ENCODE measurements around the gene TAX1BP1.
"Not testable (repeated sequence)": the region's sequence is repeated elsewhere in the genome, so short reads cannot be mapped to it uniquely, and the experiment has no call there.

TAX1BP1 gene

GRCh38 chr7:27739301-27739908 lies 557 bp upstream of the TAX1BP1 start:
- H3K27ac ChIP-seq (ENCODE audit: low read depth, low read length, severe bottlenecking), result peak overlapping the region; percentile 89
- no peaks in the 10 kb centered on the region for H3K9me3 ChIP-seq (ENCODE audit: control insufficient read depth, low read length)
- peak overlapping the region; percentile 98 for H3K4me3 ChIP-seq (ENCODE audit: extremely low read depth, insufficient read depth, low read length, poor library complexity, severe bottlenecking)
- H3K36me3 ChIP-seq (ENCODE audit: control insufficient read depth, insufficient read depth, low read length), result no peaks in the 10 kb centered on the region
- H3K4me1 ChIP-seq (ENCODE audit: control insufficient read depth, insufficient read depth, low read length, poor library complexity, severe bottlenecking), result peaks cover 5% of the 10 kb centered on the region
- WGBS, 2 experiments (ENCODE audit: insufficient coverage in 2 of 2), result 7 to 15% methylated on average over 8 to 12 of the region's 17 CpGs

DNA sequence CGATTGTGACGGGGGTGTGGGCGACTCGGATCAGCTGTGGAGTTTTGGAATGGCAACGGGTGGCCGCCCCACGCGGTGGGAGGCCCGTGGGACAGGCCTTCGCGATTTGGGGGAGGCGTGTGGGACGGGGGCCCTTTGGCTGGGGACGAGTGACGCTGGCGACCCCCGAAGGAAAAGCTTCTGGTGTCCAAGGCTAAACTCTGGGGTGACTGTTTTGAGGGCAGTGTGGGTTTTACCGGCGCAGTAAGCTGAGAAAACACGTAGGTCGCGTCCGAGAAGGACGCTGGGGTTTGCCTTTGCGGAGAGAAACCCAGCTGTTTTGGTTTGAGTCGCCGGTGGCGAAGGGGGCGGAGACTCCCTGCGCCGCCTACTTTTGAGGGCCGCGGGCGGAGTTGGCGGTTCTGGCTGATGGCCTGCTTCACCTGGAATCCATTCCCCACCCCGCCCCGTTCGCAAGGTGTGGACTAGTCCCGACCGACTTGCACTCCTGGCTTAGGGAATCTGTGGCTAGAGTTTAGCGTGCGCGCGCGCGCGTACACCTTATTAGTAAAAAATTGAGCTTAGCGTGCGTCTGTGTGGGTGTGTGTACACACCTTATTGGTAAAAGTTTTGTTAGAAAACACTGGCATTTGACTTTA lies 606 bp downstream of the TAX1BP1 start:
- 0% methylated on average over 25 to 42 of the region's 49 CpGs for WGBS, 2 experiments (ENCODE audit: insufficient coverage in 2 of 2)

DNA sequence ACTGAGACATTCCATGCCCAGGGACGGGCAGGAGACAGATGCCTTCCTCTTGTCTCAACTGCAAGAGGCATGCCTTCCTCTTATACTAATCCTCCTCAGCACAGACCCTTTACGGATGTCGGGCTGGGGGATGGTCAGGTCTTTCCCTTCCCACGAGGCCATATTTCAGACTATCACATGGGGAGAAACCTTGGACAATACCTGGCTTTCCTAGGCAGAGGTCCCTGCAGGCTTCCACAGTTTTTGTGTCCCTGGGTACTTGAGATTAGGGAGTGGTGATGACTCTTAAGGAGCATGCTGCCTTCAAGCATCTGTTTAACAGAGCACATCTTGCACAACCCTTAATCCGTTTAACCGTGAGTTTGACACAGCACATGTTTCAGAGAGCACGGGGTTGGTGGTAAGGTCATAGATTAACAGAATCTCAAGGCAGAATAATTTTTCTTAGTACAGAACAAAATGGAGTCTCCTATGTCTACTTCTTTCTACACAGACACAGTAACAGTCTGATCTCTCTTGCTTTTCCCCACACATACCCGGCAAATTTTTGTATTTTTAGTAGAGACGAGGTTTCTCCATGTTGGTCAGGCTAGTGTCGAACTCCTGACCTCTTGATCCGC lies 2.2 kb downstream of the TAX1BP1 start:
- H3K36me3 ChIP-seq (ENCODE audit: control insufficient read depth, insufficient read depth, low read length); H3K4me3 ChIP-seq (ENCODE audit: extremely low read depth, insufficient read depth, low read length, poor library complexity, severe bottlenecking); H3K4me1 ChIP-seq (ENCODE audit: control insufficient read depth, insufficient read depth, low read length, poor library complexity, severe bottlenecking); H3K27ac ChIP-seq (ENCODE audit: low read depth, low read length, severe bottlenecking); H3K9me3 ChIP-seq (ENCODE audit: control insufficient read depth, low read length): not testable (repeated sequence)
- 92% methylated on average over 3 to 4 of the region's 11 CpGs for WGBS, 2 experiments (ENCODE audit: insufficient coverage in 2 of 2)

More for the DNA sequence above, 606 bp downstream of the TAX1BP1 start:
- H3K4me1 ChIP-seq (ENCODE audit: control insufficient read depth, insufficient read depth, low read length, poor library complexity, severe bottlenecking), result peaks cover 9% of the 10 kb centered on the region
- peak overlapping the region; percentile 89 for H3K27ac ChIP-seq (ENCODE audit: low read depth, low read length, severe bottlenecking)
- H3K4me3 ChIP-seq (ENCODE audit: extremely low read depth, insufficient read depth, low read length, poor library complexity, severe bottlenecking), result peak overlapping the region; percentile 98
- H3K36me3 ChIP-seq (ENCODE audit: control insufficient read depth, insufficient read depth, low read length), result no peaks in the 10 kb centered on the region
- no peaks in the 10 kb centered on the region for H3K9me3 ChIP-seq (ENCODE audit: control insufficient read depth, low read length)

DNA sequence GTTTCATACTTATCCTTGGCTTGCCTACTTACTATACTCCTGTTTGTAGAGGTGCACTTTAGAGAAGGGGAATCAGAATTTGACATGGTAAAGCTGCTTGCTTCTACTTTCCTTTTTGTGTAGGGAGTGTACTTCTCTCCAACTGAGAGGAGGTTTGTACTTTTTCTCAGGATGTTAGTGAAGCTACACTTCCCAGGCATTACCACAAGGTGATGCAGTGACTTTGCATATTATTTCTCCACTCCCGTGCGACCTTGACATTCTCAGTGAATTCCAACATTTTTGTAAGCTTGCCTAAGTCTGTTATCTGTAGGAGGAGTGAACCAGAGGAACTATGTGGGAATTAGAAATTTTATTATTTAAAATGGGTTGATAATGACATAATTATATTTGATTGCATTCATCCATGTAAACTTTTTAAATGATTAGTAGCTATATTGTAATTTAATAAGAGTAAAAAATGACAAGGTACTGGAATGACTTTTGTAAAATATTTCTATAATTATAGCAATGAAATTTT lies 5.2 kb downstream of the TAX1BP1 start:
- peaks cover 9% of the 10 kb centered on the region for H3K4me1 ChIP-seq (ENCODE audit: control insufficient read depth, insufficient read depth, low read length, poor library complexity, severe bottlenecking)
- peaks cover 19% of the 10 kb centered on the region for H3K36me3 ChIP-seq (ENCODE audit: control insufficient read depth, insufficient read depth, low read length)
- H3K4me3 ChIP-seq (ENCODE audit: extremely low read depth, insufficient read depth, low read length, poor library complexity, severe bottlenecking), result no peak overlapping the region
- H3K9me3 ChIP-seq (ENCODE audit: control insufficient read depth, low read length), result no peaks in the 10 kb centered on the region
- WGBS, 2 experiments (ENCODE audit: insufficient coverage in 2 of 2), result no CpG with 5 or more reads among the region's 2 CpGs
- peak overlapping the region; percentile 85 for H3K27ac ChIP-seq (ENCODE audit: low read depth, low read length, severe bottlenecking)

- H3K4me1 ChIP-seq (ENCODE audit: control insufficient read depth, insufficient read depth, low read length, poor library complexity, severe bottlenecking), result peaks cover 5% of the 10 kb centered on the region
- H3K36me3 ChIP-seq (ENCODE audit: control insufficient read depth, insufficient read depth, low read length), result peaks cover 28% of the 10 kb centered on the region
- no peaks in the 10 kb centered on the region for H3K9me3 ChIP-seq (ENCODE audit: control insufficient read depth, low read length)
- H3K4me3 ChIP-seq (ENCODE audit: extremely low read depth, insufficient read depth, low read length, poor library complexity, severe bottlenecking), result no peak overlapping the region
- no peak overlapping the region for H3K27ac ChIP-seq (ENCODE audit: low read depth, low read length, severe bottlenecking)
These were observed 6.5 kb downstream of the TAX1BP1 start for GRCh38 chr7:27746486-27746885.

- H3K36me3 ChIP-seq (ENCODE audit: control insufficient read depth, insufficient read depth, low read length), result peaks cover 28% of the 10 kb centered on the region
- WGBS, 2 experiments (ENCODE audit: insufficient coverage in 2 of 2), result 100% methylated on average over 1 of the region's 1 CpG
- no peak overlapping the region for H3K27ac ChIP-seq (ENCODE audit: low read depth, low read length, severe bottlenecking)
- peaks cover 4% of the 10 kb centered on the region for H3K4me1 ChIP-seq (ENCODE audit: control insufficient read depth, insufficient read depth, low read length, poor library complexity, severe bottlenecking)
- H3K4me3 ChIP-seq (ENCODE audit: extremely low read depth, insufficient read depth, low read length, poor library complexity, severe bottlenecking), result no peak overlapping the region
- no peaks in the 10 kb centered on the region for H3K9me3 ChIP-seq (ENCODE audit: control insufficient read depth, low read length)
These were observed 7.0 kb downstream of the TAX1BP1 start for GRCh38 chr7:27746978-27747377.

DNA sequence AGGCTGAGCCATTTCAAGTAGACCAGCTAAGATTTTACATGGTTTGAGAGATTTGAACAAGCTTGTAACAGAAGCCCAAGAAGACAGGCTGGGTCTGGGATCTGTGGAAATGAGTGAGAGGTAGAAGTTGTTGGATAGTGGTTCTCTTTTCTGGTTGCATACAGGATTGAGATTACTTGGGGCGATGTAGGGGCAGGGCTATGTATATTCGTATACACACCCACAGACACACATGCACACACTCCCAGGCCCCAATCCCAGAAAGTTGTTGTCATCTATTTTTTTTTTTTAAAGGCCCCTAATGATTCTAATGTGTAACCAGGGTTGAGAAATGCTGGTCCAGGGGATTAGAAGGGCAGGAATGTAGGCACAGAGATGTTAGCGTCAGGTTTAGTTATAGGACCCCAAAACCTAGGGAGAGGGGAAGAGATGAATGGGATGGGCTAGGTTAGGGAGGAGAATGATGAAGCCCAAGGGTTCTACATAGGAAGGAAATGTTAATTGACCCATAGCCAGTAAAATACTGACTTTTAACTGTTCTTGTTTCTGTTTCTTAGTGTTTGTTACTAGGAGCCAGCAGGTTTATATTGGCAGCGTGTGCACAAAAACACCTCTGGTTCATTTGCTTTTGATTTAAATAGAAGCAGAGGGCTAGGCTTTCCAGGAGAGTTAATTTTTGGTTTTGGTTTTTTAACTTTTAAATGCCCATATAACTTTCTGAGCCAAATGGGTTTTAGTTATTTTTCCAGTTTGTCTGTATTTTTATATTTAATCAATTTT lies 7.8 kb downstream of the TAX1BP1 start:
- no peaks in the 10 kb centered on the region for H3K9me3 ChIP-seq (ENCODE audit: control insufficient read depth, low read length)
- peaks cover 4% of the 10 kb centered on the region for H3K4me1 ChIP-seq (ENCODE audit: control insufficient read depth, insufficient read depth, low read length, poor library complexity, severe bottlenecking)
- H3K27ac ChIP-seq (ENCODE audit: low read depth, low read length, severe bottlenecking), result no peak overlapping the region
- peaks cover 36% of the 10 kb centered on the region for H3K36me3 ChIP-seq (ENCODE audit: control insufficient read depth, insufficient read depth, low read length)
- WGBS, 2 experiments (ENCODE audit: insufficient coverage in 2 of 2), result 80 to 100% methylated on average over 1 to 2 of the region's 4 CpGs
- H3K4me3 ChIP-seq (ENCODE audit: extremely low read depth, insufficient read depth, low read length, poor library complexity, severe bottlenecking), result no peak overlapping the region

- H3K4me3 ChIP-seq (ENCODE audit: extremely low read depth, insufficient read depth, low read length, poor library complexity, severe bottlenecking), result no peak overlapping the region
- no peak overlapping the region for H3K27ac ChIP-seq (ENCODE audit: low read depth, low read length, severe bottlenecking)
- no peaks in the 10 kb centered on the region for H3K4me1 ChIP-seq (ENCODE audit: control insufficient read depth, insufficient read depth, low read length, poor library complexity, severe bottlenecking)
- WGBS, 2 experiments (ENCODE audit: insufficient coverage in 2 of 2), result 88% methylated on average over 2 of the region's 2 CpGs
- peaks cover 40% of the 10 kb centered on the region for H3K36me3 ChIP-seq (ENCODE audit: control insufficient read depth, insufficient read depth, low read length)
- no peaks in the 10 kb centered on the region for H3K9me3 ChIP-seq (ENCODE audit: control insufficient read depth, low read length)
These were observed 10.4 kb downstream of the TAX1BP1 start for GRCh38 chr7:27750316-27750715.

GRCh38 chr7:27751888-27752660 lies 12.1 kb downstream of the TAX1BP1 start:
- Histone ChIP-seq H3K27ac (ENCODE audit: low read depth, low read length, severe bottlenecking) (no peak overlapping the region), H3K36me3 (ENCODE audit: control insufficient read depth, insufficient read depth, low read length) (peaks cover 53% of the 10 kb centered on the region), H3K9me3 (ENCODE audit: control insufficient read depth, low read length) (no peaks in the 10 kb centered on the region), H3K4me3 (ENCODE audit: extremely low read depth, insufficient read depth, low read length, poor library complexity, severe bottlenecking) (no peak overlapping the region), H3K4me1 (ENCODE audit: control insufficient read depth, insufficient read depth, low read length, poor library complexity, severe bottlenecking) (no peaks in the 10 kb centered on the region)
- 95 to 100% methylated on average over 4 to 6 of the region's 6 CpGs for WGBS, 2 experiments (ENCODE audit: insufficient coverage in 2 of 2)

- WGBS, 2 experiments (ENCODE audit: insufficient coverage in 2 of 2), result no CpG with 5 or more reads among the region's 1 CpG
- Histone ChIP-seq H3K36me3 (ENCODE audit: control insufficient read depth, insufficient read depth, low read length) (peaks cover 57% of the 10 kb centered on the region), H3K27ac (ENCODE audit: low read depth, low read length, severe bottlenecking) (no peak overlapping the region), H3K4me1 (ENCODE audit: control insufficient read depth, insufficient read depth, low read length, poor library complexity, severe bottlenecking) (no peaks in the 10 kb centered on the region), H3K4me3 (ENCODE audit: extremely low read depth, insufficient read depth, low read length, poor library complexity, severe bottlenecking) (no peak overlapping the region), H3K9me3 (ENCODE audit: control insufficient read depth, low read length) (no peaks in the 10 kb centered on the region)
These were observed 13.9 kb downstream of the TAX1BP1 start for GRCh38 chr7:27753863-27754262.

Data from mesodermal cell (in vitro differentiated cells).